GM18909 (cell line): ENCODE data around the gene ARHGEF17.

ENCODE experiments used
- ATAC-seq: cut with Tn5 transposase; IDR thresholded peaks from one replicate; pipeline ENCODE4 v1.9.1; 2021; ENCODE audit warnings: mild to moderate bottlenecking; ENCODE audit not compliant: unreplicated experiment, poor library complexity

Gene ARHGEF17

GRCh38 chr11:73403541-73403940 lies 95.5 kb downstream of the ARHGEF17 start:
- ATAC-seq = no peak

GRCh38 chr11:73404048-73404447 lies 96.0 kb downstream of the ARHGEF17 start:
- ATAC-seq = no peak

DNA sequence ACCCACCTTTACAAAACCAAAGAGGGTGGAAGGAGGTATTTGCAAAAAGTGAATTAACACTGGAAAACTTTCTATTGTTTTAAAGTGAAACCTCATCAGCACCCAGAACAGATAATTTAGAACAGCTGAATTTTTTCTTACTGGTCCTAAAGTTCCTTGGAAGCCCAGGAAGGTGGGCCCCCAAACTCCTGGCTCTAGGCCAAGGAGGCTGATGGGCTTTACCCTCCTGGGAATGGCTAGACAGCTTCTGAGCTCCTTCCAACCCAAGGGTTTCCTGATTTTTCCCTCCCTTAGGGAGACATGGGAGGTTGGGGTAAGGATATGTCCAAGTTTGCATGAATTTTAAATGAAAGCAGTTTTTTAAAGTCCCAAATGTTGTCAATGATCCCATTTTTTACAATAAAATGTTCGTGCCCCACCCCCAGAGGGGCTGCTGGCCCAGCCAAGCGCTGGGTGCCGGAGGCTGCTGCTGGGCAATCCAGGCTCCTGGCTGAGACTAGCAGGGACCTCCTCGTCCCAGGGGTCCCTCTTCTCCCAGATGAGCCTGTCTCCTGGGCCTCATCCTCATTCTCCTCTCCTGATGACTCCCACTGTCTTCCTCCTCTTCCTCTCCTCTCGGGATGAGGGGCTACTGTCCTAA lies 96.5 kb downstream of the ARHGEF17 start:
- no peak for ATAC-seq

DNA sequence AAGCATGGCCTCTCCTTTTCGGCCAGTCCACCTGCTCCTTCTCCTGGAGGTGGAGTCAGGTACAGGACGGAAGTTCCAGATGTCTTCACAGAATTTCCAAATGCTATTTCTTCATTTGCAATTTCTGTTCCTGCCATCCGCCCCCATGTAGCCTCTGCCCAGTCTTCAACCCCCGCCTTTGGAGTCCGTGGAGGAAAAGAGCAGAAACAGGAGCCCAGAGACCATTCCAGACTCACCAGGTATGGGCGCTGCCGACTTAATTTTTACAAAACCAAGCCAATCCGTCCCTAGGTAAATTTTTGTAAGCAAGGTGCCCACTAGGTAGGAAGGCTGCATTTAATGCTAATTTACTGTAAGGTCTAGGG lies 97.1 kb downstream of the ARHGEF17 start:
- no peak for ATAC-seq

GRCh38 chr11:73406131-73406530 lies 98.1 kb downstream of the ARHGEF17 start:
- no peak for ATAC-seq

DNA sequence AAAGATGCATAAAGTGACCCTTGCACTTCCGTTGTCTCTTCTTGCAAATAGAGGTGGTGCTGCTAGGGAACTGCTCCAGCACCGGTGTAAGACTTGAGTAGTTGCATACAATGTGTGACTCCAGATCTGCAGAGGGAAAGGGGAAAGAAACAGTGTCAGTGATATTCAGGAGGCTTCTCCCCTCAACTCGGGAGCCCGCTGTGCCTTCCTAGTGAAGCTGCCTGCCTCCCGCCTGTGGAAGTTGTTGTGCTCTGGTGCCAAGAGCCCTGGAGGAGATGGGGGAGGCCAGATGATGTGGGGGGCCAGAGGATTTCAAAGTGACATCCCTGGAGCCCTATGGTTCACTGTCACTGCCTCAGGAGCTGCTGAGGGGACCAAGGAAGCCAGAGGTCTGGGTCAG lies 98.5 kb downstream of the ARHGEF17 start:
- no peak for ATAC-seq

- ATAC-seq = no peak
Observed at GRCh38 chr11:73409431-73409830, 101.4 kb downstream of the ARHGEF17 start.

- ATAC-seq = no peak
Observed at GRCh38 chr11:73410627-73411026, 102.6 kb downstream of the ARHGEF17 start.

- no peak for ATAC-seq
Observed at GRCh38 chr11:73411031-73411430, 103.0 kb downstream of the ARHGEF17 start.

- no peak for ATAC-seq
Observed at GRCh38 chr11:73412308-73412707, 104.2 kb downstream of the ARHGEF17 start.

DNA sequence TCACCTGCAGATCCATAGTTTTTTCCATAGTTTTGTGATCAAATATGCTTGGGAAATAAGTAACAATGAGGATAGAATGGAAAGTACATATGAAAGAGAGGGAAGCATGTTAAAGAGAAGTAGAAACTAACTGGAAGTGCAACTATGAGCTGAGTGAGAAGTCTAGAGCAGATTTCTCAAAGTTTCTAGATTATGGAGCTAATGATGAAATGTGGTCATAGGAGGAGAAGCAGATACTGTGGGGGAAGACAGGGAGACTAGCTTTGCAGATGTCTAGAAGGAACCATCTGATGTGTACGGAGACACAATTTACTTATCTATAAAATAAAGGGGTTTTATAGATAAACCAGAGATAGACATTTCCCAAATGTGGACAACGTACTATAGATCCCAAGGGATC lies 105.2 kb downstream of the ARHGEF17 start:
- ATAC-seq = no peak

GRCh38 chr11:73414977-73415651 lies 107.0 kb downstream of the ARHGEF17 start:
- no peak for ATAC-seq

DNA sequence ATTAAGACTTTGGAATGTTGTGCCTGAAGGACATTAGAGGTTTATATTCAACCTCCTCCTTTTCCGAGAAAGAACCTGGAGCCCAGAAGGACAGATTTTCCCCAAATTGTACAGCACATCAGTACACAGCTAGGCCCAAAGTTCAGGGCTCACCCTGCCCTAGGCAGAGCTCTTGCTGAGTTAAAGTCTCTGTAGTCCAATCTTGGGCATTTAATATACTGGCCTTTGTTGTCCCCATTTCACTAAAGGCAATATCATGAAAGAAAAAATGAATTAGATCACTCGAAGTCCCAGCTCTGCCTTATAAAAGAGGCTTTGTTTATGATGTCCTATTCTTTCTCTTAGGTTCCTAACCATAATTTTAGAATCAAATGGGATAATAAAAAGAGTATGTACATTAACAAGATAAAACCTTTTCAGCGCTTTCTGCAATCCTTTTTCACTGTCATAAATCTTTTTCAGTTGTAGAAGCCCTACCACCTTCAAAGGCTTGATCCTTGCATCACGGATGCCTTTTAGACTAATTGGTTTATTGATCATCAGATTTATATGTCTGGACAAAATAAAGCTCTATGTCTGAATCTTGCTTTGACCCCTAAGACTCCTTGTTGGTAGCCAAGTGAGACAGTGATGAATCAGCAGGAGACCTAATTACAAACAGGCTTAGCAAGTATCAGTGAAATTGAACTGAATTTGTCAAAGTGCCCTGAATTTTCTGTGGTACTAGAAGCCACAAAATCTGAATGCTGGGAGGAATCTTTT lies 108.0 kb downstream of the ARHGEF17 start:
- ATAC-seq = no peak

DNA sequence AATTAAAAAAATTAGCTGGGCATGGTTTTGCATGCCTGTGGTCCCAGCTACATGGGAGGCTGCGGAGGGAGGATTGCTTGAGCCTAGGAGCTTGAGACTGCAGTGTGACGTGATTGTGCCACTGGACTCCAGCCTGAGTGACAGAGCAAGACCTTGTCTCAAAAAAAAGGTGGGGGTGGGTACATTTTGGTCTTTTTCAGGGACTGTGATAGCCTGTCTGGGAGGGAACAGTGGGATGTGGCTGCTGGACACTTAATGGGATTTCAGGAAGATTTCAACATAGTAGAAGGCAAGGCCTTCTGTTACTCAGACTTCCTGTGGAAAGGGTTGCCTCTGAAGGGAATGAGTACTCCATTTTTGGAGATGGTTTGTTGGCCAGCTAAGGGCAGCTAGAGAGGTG lies 108.7 kb downstream of the ARHGEF17 start:
- no peak for ATAC-seq
